GM12891 (cell line): ENCODE measurements around the gene CMC1.

Source experiments
- POLR2A ChIP-seq: IDR thresholded peaks from 2 replicates; pipeline ENCODE4 v1.6.1; 2011; ENCODE audit warnings: low read depth, low read length, control low read depth
- SPI1 ChIP-seq: IDR thresholded peaks from 2 replicates; pipeline ENCODE4 v1.6.1; 2011; ENCODE audit warnings: low read depth, low read length, control low read depth

- TF ChIP-seq POLR2A (no peak), SPI1 (no peak)
These were observed 37.5 kb downstream of the CMC1 start for GRCh38 chr3:28278918-28279317.
